ENCODE results near the gene CHIC2.

The CHIC2 gene

DNA sequence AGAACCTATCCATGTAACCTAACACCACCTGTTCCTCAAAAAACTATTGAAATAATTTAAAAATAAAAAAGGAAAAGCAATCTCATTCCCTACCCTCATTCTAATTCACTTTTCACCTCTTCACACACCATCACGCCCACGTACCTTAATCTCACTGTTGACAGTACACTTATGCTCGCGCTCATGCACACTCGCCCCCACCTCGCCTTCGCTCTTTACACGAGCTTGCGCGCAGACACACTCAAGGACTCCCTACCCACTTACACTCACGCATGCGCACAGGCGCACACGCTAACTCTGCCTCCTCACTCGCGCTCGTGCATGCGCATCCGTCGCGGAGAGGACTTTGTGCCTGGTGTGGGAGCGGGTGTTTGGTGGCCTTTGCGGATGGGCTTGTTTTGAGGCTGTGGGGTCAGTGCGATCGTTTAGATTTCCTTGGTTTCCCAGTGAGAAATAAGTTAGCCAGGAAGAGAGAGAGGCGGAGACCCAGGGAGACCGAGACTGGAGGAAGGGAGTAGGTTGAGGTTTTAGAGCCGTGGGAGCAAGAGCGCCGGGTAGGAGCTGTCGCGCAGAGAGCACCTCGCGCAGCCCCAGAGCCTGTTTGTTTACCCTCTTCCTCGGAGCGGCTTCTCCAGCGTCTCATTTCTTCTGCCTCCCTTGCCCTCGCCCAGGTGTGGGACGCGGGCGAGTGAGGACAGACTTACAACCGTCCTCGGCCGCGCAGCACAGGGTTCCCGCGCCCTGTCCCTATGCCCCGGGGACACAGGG, 27.4 kb upstream of the CHIC2 start:
- peak overlapping the region; percentile 36 for H3K27ac ChIP-seq (ENCODE audit: low read length)
- H3K4me3 ChIP-seq (ENCODE audit: low read depth in 1 of 2, low read length in 2 of 2): peak overlapping the region in 1 of 2 experiments; percentile 58; a peak in 3 of 4 replicates
- H3K4me1 ChIP-seq (ENCODE audit: insufficient read depth, low read length): peaks cover 14% of the 10 kb centered on the region
- TF ChIP-seq CTCF (IDR thresholded peaks at IDR 0.05; ENCODE audit: borderline replicate concordance, extremely low read depth, low read length, poor library complexity, severe bottlenecking) (no peak), EZH2 (IDR thresholded peaks at IDR 0.05; ENCODE audit: borderline replicate concordance, low read depth, low read length, severe bottlenecking) (no peak)
- peak overlapping the region; percentile 63 for H3K4me2 ChIP-seq (ENCODE audit: insufficient read depth, low read length)
- no peaks in the 10 kb centered on the region for H3K9me3 ChIP-seq (ENCODE audit: insufficient read depth, low read length, severe bottlenecking)
- peaks cover 7% of the 10 kb centered on the region for H3K27me3 ChIP-seq (ENCODE audit: insufficient read depth, low read length, poor library complexity)
- peak; percentile 77 for DNase-seq
- H2AFZ ChIP-seq (ENCODE audit: low read depth, low read length): peak overlapping the region; percentile 78
- H3K79me2 ChIP-seq (ENCODE audit: insufficient read depth, low read length): no peaks in the 10 kb centered on the region
- H3K9ac ChIP-seq (ENCODE audit: low read depth, low read length): peak overlapping the region; percentile 49
- H3K36me3 ChIP-seq (ENCODE audit: insufficient read depth, low read length): no peaks in the 10 kb centered on the region
- peak; percentile 90 for ATAC-seq (ENCODE audit: insufficient read depth, low read depth)
- no peaks in the 10 kb centered on the region for H4K20me1 ChIP-seq (ENCODE audit: insufficient read depth, low read length)

- Histone ChIP-seq H3K9me3 (ENCODE audit: insufficient read depth, low read length, severe bottlenecking) (no peaks in the 10 kb centered on the region), H4K20me1 (ENCODE audit: insufficient read depth, low read length) (no peaks in the 10 kb centered on the region), H3K9ac (ENCODE audit: low read depth, low read length) (peak overlapping the region; percentile 49; the same call in 1 of the 2 replicates), H3K36me3 (ENCODE audit: insufficient read depth, low read length) (no peaks in the 10 kb centered on the region), H3K4me1 (ENCODE audit: insufficient read depth, low read length) (peaks cover 14% of the 10 kb centered on the region), H3K4me3 (ENCODE audit: low read depth in 1 of 2, low read length in 2 of 2) (peak overlapping the region in 1 of 2 experiments; percentile 58; a peak in 2 of 4 replicates), H3K27ac (ENCODE audit: low read length) (no peak overlapping the region), H2AFZ (ENCODE audit: low read depth, low read length) (peak overlapping the region; percentile 78), H3K79me2 (ENCODE audit: insufficient read depth, low read length) (no peaks in the 10 kb centered on the region), H3K4me2 (ENCODE audit: insufficient read depth, low read length) (peak overlapping the region; percentile 63), H3K27me3 (ENCODE audit: insufficient read depth, low read length, poor library complexity) (peaks cover 4% of the 10 kb centered on the region)
- ATAC-seq (ENCODE audit: insufficient read depth, low read depth) (0 out of 3 replicates have a peak, but pooled peaks have one; percentile 8), DNase-seq (no peak)
- no peak for TF ChIP-seq EZH2 (IDR thresholded peaks at IDR 0.05; ENCODE audit: borderline replicate concordance, low read depth, low read length, severe bottlenecking)
- no peak for TF ChIP-seq CTCF (IDR thresholded peaks at IDR 0.05; ENCODE audit: borderline replicate concordance, extremely low read depth, low read length, poor library complexity, severe bottlenecking)
These were observed 26.6 kb upstream of the CHIC2 start for GRCh38 chr4:54090804-54091623.

GRCh38 chr4:54090404-54090803, 26.0 kb upstream of the CHIC2 start:
- Histone ChIP-seq H3K27ac (ENCODE audit: low read length) (no peak overlapping the region), H3K79me2 (ENCODE audit: insufficient read depth, low read length) (no peaks in the 10 kb centered on the region), H3K9ac (ENCODE audit: low read depth, low read length) (no peak overlapping the region), H3K4me3 (ENCODE audit: low read depth in 1 of 2, low read length in 2 of 2) (no peak overlapping the region), H3K27me3 (ENCODE audit: insufficient read depth, low read length, poor library complexity) (peaks cover 4% of the 10 kb centered on the region), H4K20me1 (ENCODE audit: insufficient read depth, low read length) (no peaks in the 10 kb centered on the region), H3K4me1 (ENCODE audit: insufficient read depth, low read length) (peaks cover 14% of the 10 kb centered on the region), H3K36me3 (ENCODE audit: insufficient read depth, low read length) (no peaks in the 10 kb centered on the region), H3K9me3 (ENCODE audit: insufficient read depth, low read length, severe bottlenecking) (no peaks in the 10 kb centered on the region), H2AFZ (ENCODE audit: low read depth, low read length) (no peak overlapping the region), H3K4me2 (ENCODE audit: insufficient read depth, low read length) (no peak overlapping the region)
- DNase-seq: no peak
- ATAC-seq (ENCODE audit: insufficient read depth, low read depth): no peak
- TF ChIP-seq CTCF (IDR thresholded peaks at IDR 0.05; ENCODE audit: borderline replicate concordance, extremely low read depth, low read length, poor library complexity, severe bottlenecking): no peak
- TF ChIP-seq EZH2 (IDR thresholded peaks at IDR 0.05; ENCODE audit: borderline replicate concordance, low read depth, low read length, severe bottlenecking): no peak
